ENCODE data around the gene CMTM4.
"Not testable (repeated sequence)": the region's sequence is repeated elsewhere in the genome, so short reads cannot be mapped to it uniquely, and the experiment has no call there.

The CMTM4 gene

DNA sequence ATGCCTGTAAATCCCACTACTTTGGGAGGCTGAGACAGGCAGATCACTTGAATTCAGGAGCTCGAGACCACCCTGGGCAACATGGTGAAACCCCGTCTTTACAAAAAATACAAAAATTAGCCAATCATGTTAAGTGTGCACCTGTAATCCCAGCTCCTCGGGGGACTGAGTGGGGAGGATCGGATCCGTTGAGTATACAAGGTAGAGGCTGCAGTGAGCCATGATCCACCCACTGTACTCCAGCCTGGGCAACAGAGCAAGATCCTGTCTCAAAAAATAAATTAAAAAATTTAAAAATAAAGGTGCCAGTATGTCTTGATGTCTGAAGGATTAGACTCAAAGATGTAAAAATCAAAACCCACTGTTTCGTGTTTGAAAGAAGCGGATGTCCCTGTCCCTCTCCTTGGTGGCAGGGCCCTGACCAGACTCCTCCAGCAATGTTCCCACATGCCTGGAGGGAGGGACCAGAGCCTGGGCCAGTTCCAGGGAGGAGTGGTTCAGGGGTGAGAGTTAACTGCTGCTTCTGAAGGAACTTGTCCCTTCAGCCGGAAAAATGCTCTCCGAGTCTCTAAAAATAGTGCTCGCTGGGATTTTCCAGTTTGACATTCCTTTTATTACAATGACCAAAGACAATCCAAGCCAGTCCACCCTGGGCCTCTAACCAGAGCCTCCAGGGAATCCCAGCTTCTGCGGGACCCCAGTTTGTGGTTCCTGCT lies 9.4 kb upstream of the CMTM4 start:
- no peak for DNase-seq (ENCODE audit: low read depth in 2 of 2)

DNA sequence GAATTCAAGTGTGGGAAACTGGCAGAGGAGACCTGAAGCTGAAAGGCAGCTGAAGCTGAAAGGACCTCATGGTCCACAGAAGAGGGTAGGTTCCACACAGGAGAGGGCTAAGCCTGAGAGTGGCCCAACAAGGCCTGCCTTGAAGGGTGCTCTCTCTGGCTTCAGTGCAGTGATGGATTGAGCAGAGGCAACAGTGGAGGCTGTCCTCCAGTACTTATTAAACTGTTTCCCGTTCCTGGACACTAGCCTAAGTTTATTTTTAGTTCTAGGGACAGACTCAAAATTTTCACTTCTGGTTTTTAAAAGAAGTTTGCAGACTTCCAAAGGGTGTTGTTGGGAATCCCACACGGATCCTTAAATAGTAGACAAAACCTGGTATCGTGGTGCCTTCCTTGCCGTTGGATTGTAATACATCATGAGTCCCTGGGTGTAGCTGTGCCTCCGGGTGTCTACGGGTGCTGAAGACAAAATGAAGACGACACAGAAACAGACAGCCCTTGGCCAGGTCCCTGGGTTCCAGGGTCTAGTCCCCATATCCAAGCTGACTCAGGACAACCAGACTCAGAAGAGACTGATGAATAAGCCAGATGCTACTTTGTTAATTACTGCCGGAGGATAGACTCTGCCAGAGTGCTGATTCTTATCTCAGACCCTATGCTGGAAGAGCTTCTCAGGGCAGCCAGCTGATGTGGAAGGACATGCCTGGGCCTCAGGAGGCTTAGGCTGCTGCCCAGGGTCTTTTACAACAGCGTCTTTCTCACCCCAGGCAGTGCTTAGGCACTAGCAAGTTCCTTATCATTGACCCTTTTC lies 7.1 kb upstream of the CMTM4 start:
- no peak for DNase-seq (ENCODE audit: low read depth in 2 of 2)

DNA sequence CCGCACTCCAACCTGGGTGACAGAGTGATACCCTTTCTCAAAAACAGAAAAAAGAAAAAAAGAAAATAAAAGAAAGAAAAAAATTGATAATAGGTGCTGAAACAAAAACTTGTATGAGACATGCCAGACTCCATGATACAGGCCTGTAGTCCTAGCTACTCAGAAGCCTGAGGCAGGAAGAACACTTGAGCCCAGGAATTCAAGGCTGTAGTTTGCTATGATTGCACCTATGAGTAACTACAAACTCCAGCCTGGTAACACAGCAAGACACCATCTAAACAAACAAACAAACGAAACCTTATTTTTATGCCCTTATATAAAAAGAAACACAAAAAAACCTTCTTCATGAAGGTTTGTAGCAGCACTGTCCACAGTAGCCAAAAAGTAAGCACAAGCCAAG lies 5.0 kb upstream of the CMTM4 start:
- no peak for DNase-seq (ENCODE audit: low read depth in 2 of 2)

DNA sequence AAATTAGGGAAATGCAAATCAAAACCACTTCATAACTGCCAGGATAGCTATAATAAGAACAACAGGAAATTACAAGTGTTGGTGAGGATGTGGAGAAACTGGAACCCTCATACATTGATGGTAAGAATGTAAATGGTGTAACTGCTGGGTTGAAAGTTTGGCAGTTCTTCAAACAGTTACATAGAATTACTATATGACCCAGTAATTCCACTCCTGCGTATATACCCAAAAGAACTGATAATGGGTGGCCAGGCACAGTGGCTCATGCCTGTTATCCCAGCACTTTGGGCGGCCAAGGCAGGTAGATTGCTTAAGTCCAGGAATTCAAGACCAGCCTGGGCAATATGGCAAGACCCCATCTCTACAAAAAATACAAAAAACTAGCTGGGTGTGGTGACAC lies 4.5 kb upstream of the CMTM4 start:
- no peak for DNase-seq (ENCODE audit: low read depth in 2 of 2)

DNA sequence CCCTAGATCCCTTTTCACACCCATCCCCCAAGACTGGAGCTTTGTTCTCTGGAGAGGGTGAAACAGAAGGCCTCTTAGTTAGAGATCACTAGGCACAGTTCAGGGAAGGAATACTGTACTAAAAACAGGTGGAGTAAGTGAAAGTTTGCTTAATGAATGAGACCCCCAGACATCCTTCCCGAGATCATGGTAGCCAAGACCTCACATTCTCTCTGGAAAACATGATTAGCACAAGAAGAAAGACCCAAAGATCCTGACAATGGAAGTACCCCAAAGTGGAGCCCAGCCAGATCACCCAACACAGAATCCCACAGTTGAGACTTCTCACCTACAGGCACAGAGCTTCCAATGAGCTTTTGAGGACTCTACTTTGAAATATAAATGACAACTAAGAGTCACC lies 3.4 kb upstream of the CMTM4 start:
- DNase-seq (ENCODE audit: low read depth in 2 of 2): no peak

DNA sequence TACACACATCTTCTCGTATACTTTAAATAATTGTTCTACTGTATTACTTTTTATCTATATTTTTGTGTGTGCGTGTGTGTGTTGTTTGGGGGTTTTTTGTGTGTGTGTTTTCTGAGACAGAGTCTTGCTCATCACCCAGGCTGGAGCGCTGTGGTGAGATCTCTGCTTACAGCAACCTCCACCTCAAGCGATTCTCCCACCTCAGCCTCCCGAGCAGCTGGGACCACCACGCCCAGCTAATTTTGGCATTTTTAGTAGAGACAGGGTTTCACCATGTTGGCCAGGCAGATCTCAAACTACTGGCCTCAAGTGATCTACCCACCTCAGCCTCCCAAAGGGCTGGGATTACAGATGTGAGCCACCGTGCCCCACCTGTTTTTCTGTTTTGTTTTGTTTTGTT lies 1.5 kb upstream of the CMTM4 start:
- DNase-seq (ENCODE audit: low read depth in 2 of 2): no peak

DNA sequence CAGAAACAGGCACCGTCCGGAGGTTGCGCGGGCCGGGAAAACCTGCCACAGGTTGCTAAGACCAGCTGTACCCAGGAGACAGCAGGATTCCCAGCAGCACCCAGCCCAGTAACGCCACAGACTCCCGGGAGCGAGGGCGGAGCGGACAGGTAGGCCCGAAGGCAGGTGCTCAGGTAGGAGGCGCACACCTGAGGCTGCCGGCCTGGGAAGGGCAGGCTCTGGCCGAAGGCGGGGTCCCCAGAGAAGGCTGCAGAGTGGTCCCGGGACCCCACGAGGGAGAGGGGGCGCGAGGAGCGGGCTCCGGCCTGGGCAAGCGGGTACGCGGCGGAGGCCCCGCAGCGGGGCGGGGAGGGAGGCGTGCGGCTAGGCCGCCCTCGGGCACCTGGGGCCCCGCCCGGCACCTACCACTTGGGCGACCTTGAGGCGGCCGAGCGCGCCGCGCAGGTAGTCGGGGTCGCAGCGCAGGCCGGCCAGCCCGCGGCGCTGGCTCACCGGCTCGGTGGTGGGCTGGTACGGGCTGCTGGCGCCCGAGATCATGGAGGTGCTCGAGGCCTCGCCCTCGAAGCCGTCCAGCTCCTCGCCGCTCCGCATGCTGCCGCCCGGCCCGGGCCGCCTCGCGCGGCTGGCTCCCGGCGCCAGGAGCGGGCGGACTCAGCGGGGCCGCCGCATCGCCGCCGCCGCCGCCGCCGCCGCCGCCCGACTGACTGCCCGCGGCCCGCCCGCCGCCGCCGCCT lies 441 bp downstream of the CMTM4 start:
- DNase-seq (ENCODE audit: low read depth in 2 of 2): peak in 1 of 2 donors; percentile 23

DNA sequence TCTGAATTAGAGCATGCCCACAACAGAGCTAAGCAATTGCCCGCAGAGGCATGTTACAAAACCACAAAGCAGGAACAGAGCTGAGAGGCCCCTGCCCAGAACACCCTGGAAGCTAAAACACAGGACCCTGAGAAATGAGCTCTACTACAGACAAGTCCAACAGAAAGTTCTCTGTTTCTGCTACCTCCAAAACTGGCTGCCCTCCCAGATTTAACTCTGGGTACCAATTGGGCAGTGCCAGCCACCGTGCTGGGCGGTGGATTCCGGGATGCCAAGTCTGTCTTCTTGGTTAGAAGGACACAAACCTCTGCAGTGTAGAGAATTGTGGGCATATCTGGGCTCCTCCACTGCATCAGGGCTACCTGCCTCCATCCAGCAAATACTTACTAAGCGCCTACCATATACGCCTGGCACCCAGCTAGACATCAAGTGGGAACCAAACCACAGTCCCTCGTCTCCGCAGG lies 1.0 kb downstream of the CMTM4 start:
- no peak for DNase-seq (ENCODE audit: low read depth in 2 of 2)

DNA sequence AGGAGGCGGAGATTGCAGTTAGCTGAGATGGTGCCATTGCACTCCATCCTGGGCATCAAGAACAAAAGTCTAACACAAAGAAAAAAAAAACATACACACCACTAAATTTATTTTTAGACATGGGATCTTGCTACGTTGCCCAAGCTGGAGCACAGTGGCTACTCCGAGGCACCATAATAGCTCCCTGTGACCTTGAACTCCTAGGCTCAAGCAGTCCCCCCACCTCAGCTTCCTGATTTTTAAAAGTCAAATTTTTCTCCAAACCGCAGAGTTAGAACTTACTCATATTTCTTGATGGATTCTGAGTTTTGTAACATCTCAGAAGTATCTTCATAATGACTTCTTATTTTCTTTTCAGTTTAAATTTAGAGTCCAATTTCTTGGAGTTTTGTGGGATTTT lies 3.4 kb downstream of the CMTM4 start:
- DNase-seq (ENCODE audit: low read depth in 2 of 2): no peak

DNA sequence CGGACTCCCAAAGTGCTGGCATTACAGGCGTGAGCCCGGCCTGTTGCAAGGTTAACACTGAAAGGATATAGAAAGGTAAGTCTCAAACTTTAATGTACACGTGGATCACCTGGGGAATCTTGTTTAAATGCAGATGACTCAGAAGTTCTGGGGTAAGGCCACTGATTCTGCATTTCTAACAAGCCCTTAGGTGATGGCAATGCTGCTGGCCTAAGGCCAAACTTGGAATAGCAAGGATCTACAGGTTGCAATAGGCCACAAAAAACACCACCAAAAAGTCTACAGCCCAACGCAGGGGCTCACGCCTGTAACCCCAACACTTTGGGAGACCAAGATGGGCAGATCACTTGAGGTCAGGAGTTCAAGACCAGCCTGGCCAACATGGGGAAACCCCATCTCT lies 4.2 kb downstream of the CMTM4 start:
- no peak for DNase-seq (ENCODE audit: low read depth in 2 of 2)

DNA sequence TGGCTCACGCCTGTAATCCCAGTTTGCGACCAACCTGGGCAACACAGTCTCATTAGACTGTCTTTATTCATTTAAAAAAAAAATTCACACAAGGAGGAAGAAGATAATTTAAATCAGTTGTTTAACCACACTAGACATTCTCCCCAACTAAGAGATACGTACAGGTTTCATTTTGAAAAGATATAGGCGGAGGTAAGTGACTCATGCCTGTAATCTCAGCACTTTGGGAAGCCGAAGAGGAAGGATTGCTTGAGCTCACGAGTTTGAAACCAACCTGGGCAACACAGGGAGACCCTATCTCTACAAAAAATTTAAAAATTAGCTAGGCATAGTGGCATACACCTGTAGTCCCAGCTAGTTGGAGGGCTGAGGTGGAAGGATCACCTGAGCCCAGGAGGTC lies 5.3 kb downstream of the CMTM4 start:
- no peak for DNase-seq (ENCODE audit: low read depth in 2 of 2)

DNA sequence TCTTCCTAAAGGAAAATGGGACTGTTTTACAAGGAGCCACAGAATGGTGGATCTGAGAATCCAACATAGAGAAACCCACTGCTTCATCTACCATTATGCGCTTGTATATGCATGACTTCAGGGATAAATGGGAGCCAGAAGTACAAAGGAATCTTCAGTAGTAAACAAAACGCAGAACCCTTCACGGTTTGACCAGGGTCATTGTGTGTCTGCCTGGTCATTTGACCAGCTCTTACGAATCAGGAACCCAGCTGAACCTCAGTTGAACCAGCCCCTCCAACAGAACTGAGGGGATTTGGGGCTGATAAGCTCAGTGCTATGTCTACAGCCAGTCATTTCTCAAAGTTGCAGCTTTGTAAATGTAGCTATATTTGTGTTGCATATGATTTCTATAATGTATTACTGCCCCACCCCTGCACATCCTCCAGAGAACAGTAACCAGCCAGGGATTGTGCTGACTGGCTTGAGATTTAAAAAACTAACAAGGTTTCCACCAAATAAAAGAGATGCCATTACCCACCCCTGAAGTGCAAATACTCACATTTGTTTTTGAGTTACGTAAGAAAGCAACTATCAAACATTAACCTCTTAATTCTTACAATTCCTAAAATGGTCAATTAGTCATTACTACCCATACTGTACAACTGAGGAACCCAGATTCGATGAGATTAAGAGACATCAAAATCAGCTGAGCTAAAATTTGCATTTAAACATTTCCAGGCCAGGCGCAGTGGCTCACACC lies 6.3 kb downstream of the CMTM4 start:
- DNase-seq (ENCODE audit: low read depth in 2 of 2): no peak

DNA sequence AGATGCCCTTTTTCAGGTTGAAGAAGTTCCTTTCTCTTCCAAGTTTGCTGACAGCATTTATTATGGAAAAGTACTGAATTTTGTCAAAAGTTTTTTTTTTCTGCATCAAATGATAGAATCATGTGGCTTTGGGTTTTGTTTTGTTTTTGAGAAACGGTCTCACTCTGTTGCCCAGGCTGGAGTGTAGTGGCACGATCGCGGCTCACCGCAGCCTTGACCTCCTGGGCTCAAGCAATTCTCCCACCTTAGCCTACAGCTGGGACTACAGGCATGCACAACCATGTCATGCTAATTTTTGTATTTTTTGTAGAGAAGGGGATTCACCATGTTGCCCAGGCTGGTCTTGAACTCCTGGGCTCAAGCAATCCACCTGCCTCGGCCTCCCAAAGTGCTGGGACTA lies 7.3 kb downstream of the CMTM4 start:
- no peak for DNase-seq (ENCODE audit: low read depth in 2 of 2)

DNA sequence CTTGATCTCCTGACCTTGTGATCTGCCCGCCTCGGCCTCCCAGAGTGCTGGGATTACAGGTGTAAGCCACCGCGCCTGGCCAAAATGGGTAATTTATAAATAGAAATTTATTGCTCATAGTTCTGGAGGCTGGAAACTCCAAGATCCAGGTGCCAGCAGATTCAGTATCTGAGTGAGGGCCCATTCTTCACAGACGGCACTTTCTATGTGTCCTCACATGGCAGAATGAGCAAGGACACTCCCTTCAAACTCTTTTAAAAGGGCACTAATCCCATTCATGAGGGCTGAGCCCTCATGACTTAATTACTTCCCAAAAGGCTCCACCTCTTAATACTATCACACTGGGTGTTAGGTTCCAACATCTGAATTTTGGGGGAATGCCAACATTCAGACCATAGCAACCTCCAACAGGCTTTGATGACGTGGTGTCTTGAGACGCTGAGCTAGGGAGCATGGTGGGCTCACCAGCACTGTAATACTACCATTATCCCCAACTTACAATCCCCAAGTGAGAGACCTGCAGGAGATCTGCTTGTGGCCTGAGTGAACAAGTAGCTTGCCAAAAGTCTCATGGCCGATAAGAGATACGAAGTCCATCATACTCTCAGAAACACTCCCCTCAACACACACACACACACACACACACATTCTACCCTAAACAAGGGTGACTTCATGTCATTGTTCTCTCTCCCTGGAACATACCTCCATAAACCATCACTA lies 8.5 kb downstream of the CMTM4 start:
- DNase-seq (ENCODE audit: low read depth in 2 of 2): no peak

DNA sequence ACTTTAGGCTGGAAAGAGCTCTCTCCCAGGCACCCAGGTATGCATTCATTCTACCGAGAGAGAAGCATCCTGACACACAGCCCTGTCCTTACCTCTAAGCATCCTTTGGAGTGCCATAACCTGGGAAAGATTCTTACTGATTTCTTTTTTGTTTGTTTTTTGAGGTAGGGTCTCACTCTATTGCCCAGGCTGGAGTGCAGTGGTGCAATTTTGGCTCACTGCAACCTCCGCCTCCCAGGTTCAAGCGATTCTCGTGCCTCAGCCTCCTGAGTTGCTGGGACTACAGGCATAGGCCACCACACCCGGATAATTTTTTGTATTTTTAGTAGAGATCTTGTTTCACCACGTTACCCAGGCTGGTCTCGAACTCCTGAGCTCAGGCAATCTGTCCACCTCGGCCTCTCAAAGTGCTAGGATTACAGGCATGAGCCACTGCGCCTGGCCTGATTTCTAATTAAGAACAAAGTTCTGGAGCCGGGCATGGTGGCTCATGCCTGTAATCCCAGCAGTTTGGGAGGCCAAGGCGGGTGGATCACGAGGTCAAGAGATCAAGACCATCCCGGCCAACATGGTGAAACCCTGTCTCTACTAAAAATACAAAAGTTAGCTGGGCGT lies 10.9 kb downstream of the CMTM4 start:
- DNase-seq (ENCODE audit: low read depth in 2 of 2): not testable (repeated sequence)

DNA sequence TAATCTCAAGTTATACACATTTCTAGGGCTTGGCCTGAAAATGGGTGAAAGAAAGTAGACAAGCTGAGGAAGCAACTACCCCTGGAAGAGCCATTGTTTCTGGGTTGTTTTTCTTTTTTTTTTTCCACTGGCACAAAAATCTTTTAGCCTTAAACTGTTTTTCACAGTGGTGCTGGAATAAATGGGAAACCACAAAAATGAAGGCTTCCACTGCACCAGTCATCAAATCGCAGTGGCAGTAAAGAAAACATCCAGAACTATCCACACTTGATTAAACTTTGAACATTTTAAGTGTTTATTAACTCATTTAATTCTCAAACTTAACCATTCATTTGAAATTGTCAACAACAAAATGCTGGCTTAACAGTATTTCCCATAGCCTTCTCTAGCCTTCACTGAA lies 14.3 kb downstream of the CMTM4 start:
- no peak for DNase-seq (ENCODE audit: low read depth in 2 of 2)

DNA sequence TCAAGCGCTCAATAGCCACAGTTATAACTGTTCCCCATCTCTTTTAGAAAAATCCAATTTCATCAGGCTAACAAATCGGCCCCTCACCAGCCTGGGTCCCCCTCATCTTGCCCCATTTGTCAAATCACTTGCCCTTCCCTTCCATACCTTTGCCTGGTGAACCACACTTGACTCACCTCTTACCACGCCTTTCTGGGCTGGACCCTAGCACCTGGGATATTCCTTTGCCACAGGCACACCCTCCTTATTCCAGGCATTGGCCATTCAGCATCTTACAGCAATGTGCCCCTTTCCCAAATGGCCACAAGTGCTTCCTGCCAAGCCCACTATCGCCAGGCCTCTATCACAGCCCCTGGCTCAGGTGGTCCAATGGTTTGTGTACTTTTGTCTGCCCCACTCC lies 14.9 kb downstream of the CMTM4 start:
- DNase-seq (ENCODE audit: low read depth in 2 of 2): no peak

DNA sequence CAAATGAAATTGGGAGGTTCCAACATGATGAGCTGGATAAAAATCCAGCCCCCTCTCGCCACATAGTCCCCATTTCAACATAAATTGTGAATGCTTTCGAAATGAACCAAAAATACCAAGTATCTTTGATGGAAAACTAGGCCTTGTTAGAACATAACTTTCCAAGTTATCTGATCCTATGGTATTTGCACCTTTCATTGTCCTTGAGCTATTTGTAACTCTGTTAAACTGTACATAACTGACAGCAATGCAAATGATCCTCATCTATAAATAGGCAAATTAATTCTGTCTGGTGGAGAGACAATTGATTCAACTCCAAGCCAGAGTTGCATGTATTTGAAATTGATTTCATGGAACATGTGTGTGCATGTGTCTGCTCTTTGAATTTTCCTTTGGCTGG lies 18.2 kb downstream of the CMTM4 start:
- DNase-seq (ENCODE audit: low read depth in 2 of 2): no peak

DNA sequence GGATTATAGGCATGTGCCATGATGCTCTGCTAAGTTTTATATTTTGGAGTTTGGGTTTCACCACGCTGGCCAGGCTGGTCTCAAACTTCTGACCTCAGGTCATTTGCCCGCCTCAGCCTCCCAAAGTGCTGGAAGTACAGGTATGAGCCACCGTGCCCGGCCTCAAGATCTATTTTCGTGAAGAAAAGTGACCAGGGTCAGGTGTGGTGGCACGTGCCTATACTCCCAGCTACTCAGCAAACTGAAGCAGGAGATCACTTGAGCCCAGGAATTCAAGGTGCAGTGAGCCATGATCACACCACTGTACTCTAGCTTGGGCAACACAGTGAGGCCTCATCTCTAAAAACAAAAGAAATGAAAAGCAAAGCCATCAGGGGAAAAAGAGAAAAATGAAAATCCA lies 18.7 kb downstream of the CMTM4 start:
- DNase-seq (ENCODE audit: low read depth in 2 of 2): no peak

DNA sequence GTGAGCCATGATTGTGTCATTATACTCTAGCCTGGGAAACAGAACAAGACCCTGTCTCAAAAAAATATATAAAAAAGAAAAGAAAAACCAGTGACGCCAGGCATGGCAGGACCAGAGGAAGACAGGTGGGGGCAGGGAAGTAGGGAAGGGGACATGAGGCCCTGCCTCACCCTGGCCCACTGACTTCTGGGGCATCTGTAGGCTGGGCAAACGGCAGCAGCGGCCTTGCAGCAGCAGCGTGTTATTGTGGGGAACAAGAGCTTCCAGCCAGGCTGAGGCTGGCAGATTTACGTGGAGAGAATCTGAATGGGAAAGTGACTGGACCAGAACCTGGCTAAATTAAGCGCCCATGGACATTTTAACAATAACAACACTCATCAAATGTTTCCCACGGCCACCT lies 19.4 kb downstream of the CMTM4 start:
- no peak for DNase-seq (ENCODE audit: low read depth in 2 of 2)

DNA sequence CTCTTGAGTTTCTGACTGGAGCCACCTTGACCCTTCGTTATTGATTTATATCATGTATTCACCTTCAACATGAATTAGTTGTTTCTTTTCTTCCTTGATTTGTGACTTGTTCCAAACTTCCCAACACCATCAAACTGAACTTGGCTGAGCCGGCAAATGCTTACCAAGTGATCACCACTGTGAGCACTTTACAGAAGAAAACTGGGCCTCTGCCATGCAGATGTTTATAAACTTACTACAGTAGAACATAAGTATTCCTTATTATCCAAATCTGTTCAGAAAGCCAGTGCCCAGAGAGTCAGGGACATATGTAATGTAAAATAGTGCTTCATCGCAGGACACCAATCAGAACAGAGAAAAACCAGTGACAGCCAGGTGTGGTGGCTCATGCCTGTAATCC lies 19.9 kb downstream of the CMTM4 start:
- no peak for DNase-seq (ENCODE audit: low read depth in 2 of 2)
